GM04504 (cell line): Measurements from ENCODE around the gene TRAPPC6A.

Source experiments
- DNase-seq: peaks from one replicate; pipeline ENCODE4 v3.0.0-alpha.2; 2012; ENCODE audit warnings: low read depth

Gene TRAPPC6A

GRCh38 chr19:45163751-45164460 lies 14.1 kb downstream of the TRAPPC6A start:
- DNase-seq: no peak

GRCh38 chr19:45163156-45163555 lies 14.9 kb downstream of the TRAPPC6A start:
- DNase-seq: no peak

- DNase-seq: no peak
Measured at GRCh38 chr19:45162608-45163143, 15.4 kb downstream of the TRAPPC6A start.

GRCh38 chr19:45161738-45162607 lies 16.1 kb downstream of the TRAPPC6A start:
- DNase-seq: no peak

GRCh38 chr19:45160870-45161737 lies 16.9 kb downstream of the TRAPPC6A start, which contains the start of gene NKPD1:
TSS of gene NKPD1 (minus strand) at chr19:45160982. CDS start at chr19:45160150, 832 bp downstream.
- no peak for DNase-seq

GRCh38 chr19:45159971-45160324 lies 18.1 kb downstream of the TRAPPC6A start:
- DNase-seq: no peak

GRCh38 chr19:45159210-45159970 lies 18.6 kb downstream of the TRAPPC6A start:
- DNase-seq: no peak

- no peak for DNase-seq
Measured at GRCh38 chr19:45158503-45159209, 19.4 kb downstream of the TRAPPC6A start.

- DNase-seq: no peak
Measured at GRCh38 chr19:45156751-45157150, 21.3 kb downstream of the TRAPPC6A start.

- no peak for DNase-seq
Measured at GRCh38 chr19:45156011-45156630, 21.9 kb downstream of the TRAPPC6A start.

GRCh38 chr19:45154064-45154827 lies 23.8 kb downstream of the TRAPPC6A start:
- DNase-seq: no peak

- no peak for DNase-seq
Measured at GRCh38 chr19:45153339-45154063, 24.5 kb downstream of the TRAPPC6A start.

GRCh38 chr19:45152504-45153338 lies 25.3 kb downstream of the TRAPPC6A start:
- no peak for DNase-seq

- no peak for DNase-seq
Measured at GRCh38 chr19:45151821-45152503, 26.1 kb downstream of the TRAPPC6A start.

- no peak for DNase-seq
Measured at GRCh38 chr19:45151320-45151719, 26.7 kb downstream of the TRAPPC6A start.

- no peak for DNase-seq
Measured at GRCh38 chr19:45150751-45151281, 27.2 kb downstream of the TRAPPC6A start.

- DNase-seq: no peak
Measured at GRCh38 chr19:45150180-45150579, 27.9 kb downstream of the TRAPPC6A start.
